ENCODE data around the gene CLEC9A.
"Not testable (repeated sequence)": the region's sequence is repeated elsewhere in the genome, so short reads cannot be mapped to it uniquely, and the experiment has no call there.

Gene CLEC9A

GRCh38 chr12:10015450-10015849 is 15.0 kb upstream of the CLEC9A start:
- H3K4me3 ChIP-seq (ENCODE audit: control insufficient read depth, low read depth, low read length): no peak overlapping the region
- DNase-seq (ENCODE audit: low read depth): peak; percentile 3
- no peak for TF ChIP-seq CTCF (conservative IDR thresholded peaks at IDR 0.05; ENCODE audit: control insufficient read depth, insufficient read depth, low read depth, low read length)

GRCh38 chr12:10016881-10017280 is 13.6 kb upstream of the CLEC9A start:
- TF ChIP-seq CTCF (conservative IDR thresholded peaks at IDR 0.05; ENCODE audit: control insufficient read depth, insufficient read depth, low read depth, low read length): no peak
- no peak overlapping the region for H3K4me3 ChIP-seq (ENCODE audit: control insufficient read depth, low read depth, low read length)
- DNase-seq (ENCODE audit: low read depth): peak; percentile 2

GRCh38 chr12:10018386-10018785 is 12.1 kb upstream of the CLEC9A start:
- DNase-seq (ENCODE audit: low read depth): no peak
- TF ChIP-seq CTCF (conservative IDR thresholded peaks at IDR 0.05; ENCODE audit: control insufficient read depth, insufficient read depth, low read depth, low read length): no peak
- no peak overlapping the region for H3K4me3 ChIP-seq (ENCODE audit: control insufficient read depth, low read depth, low read length)

- TF ChIP-seq CTCF (conservative IDR thresholded peaks at IDR 0.05; ENCODE audit: control insufficient read depth, insufficient read depth, low read depth, low read length): no peak
- no peak overlapping the region for H3K4me3 ChIP-seq (ENCODE audit: control insufficient read depth, low read depth, low read length)
- no peak for DNase-seq (ENCODE audit: low read depth)
Observed at GRCh38 chr12:10021342-10021741, 9.1 kb upstream of the CLEC9A start.

GRCh38 chr12:10025236-10025635 is 5.2 kb upstream of the CLEC9A start:
- DNase-seq (ENCODE audit: low read depth): no peak

GRCh38 chr12:10026666-10027065 is 3.8 kb upstream of the CLEC9A start:
- not testable (repeated sequence) for DNase-seq (ENCODE audit: low read depth); H3K4me3 ChIP-seq (ENCODE audit: control insufficient read depth, low read depth, low read length)

More at GRCh38 chr12:10025236-10025635, 5.2 kb upstream of the CLEC9A start:
- no peak for TF ChIP-seq CTCF (conservative IDR thresholded peaks at IDR 0.05; ENCODE audit: control insufficient read depth, insufficient read depth, low read depth, low read length)
- no peak overlapping the region for H3K4me3 ChIP-seq (ENCODE audit: control insufficient read depth, low read depth, low read length)

GRCh38 chr12:10027311-10027710 is 3.2 kb upstream of the CLEC9A start:
- no peak for TF ChIP-seq CTCF (conservative IDR thresholded peaks at IDR 0.05; ENCODE audit: control insufficient read depth, insufficient read depth, low read depth, low read length)
- no peak for DNase-seq (ENCODE audit: low read depth)
- no peak overlapping the region for H3K4me3 ChIP-seq (ENCODE audit: control insufficient read depth, low read depth, low read length)

Data from fibroblast of mammary gland (primary cell).